Caco-2 (cell line): ENCODE data around the gene SLC4A11. TPM values are rescaled to one million over a fixed set of nuclear protein-coding genes. Genes with fewer than 3 reads are reported as not detected.

ENCODE experiments used
- BruUV-seq: library from RNA; stranded (reverse); fragments of 400-500 nt; replicated peaks from 2 replicates; lab custom pipeline; 2021; lab: Mats Ljungman, UMichigan
- CTCF ChIA-PET: fragments of 300-600 bp; sonication (Branson Sonifier 250); formaldehyde crosslinking; loops from one replicate; lab custom pipeline; 2022; ENCODE audit warnings: antibody characterized with exemption; lab: Charles Lee
- POLR2A ChIA-PET: fragments of 300-600 bp; sonication (Branson Sonifier 250); formaldehyde crosslinking; loops from one replicate; lab custom pipeline; 2022; ENCODE audit warnings: antibody characterized with exemption; lab: Charles Lee
- DNase-seq, 2 experiments: peaks; one replicate each; pipeline versions ENCODE4 v3.0.0 to v3.0.0-alpha.2; 2020 to 2022
- H3K27me3 ChIP-seq: replicated peaks from 2 replicates; pipeline ENCODE4 v1.6.0; 2011; ENCODE audit warnings: low read length; ENCODE audit not compliant: control insufficient read depth, insufficient read depth
- H3K36me3 ChIP-seq: 2 replicates; pipeline ENCODE4 v1.5.1; 2011; ENCODE audit warnings: low read length; ENCODE audit not compliant: control insufficient read depth, insufficient read depth
- H3K4me1 ChIP-seq: fragments of 250-450 bp; sonication (Bioruptor Pico); 2 replicates; pipeline ENCODE4 v1.5.1; 2020; ENCODE audit warnings: mild to moderate bottlenecking
- H3K4me3 ChIP-seq: 2 replicates; pipeline ENCODE4 v1.5.1; 2011; ENCODE audit warnings: low read depth, mild to moderate bottlenecking, control low read depth, low read length
- H3K9me3 ChIP-seq: fragments of 250-450 bp; sonication (Bioruptor Pico); 2 replicates; pipeline ENCODE4 v1.5.1; 2020; ENCODE audit warnings: mild to moderate bottlenecking, moderate library complexity
- H3K27ac Mint-ChIP-seq: one replicate; pipeline ENCODE4 v1.8.0; 2022; ENCODE audit warnings: mixed read lengths; ENCODE audit not compliant: unreplicated experiment
- H3K27me3 Mint-ChIP-seq: one replicate; pipeline ENCODE4 v1.8.0; 2022; ENCODE audit warnings: mixed read lengths; ENCODE audit not compliant: insufficient read depth, unreplicated experiment
- H3K36me3 Mint-ChIP-seq: one replicate; pipeline ENCODE4 v1.8.0; 2022; ENCODE audit warnings: mild to moderate bottlenecking, mixed read lengths; ENCODE audit not compliant: insufficient read depth, unreplicated experiment
- H3K4me1 Mint-ChIP-seq: one replicate; pipeline ENCODE4 v1.8.0; 2022; ENCODE audit warnings: low read depth, mixed read lengths; ENCODE audit not compliant: unreplicated experiment
- H3K4me3 Mint-ChIP-seq: one replicate; pipeline ENCODE4 v1.8.0; 2022; ENCODE audit warnings: mild to moderate bottlenecking, moderate library complexity, mixed read lengths; ENCODE audit not compliant: unreplicated experiment
- H3K9me3 Mint-ChIP-seq: one replicate; pipeline ENCODE4 v1.8.0; 2022; ENCODE audit warnings: mixed read lengths; ENCODE audit not compliant: unreplicated experiment
- CTCF ChIP-seq, 2 experiments: fragments of 200-600 bp in 1 of 2; IDR thresholded peaks; 1 replicate in 1 of 2; 2 replicates in 1 of 2; pipeline versions ENCODE4 v1.5.1 to v1.8.0; 2011 to 2022; ENCODE audit warnings: antibody characterized with exemption in 1 of 2, control low read depth in 1 of 2, inconsistent platforms in 1 of 2, low read depth in 1 of 2, low read length in 1 of 2, mild to moderate bottlenecking in 1 of 2, moderate library complexity in 1 of 2; ENCODE audit not compliant: insufficient read depth in 1 of 2, severe bottlenecking in 1 of 2, unreplicated experiment in 1 of 2
- intact Hi-C: fragments of 100-400 bp; cut with micrococcal nuclease; formaldehyde crosslinking; loops from one replicate; pipeline ENCODE4 v1.10.0; 2022; ENCODE audit not compliant: unreplicated experiment
- total RNA-seq: library from RNA; stranded (reverse); gene quantifications from 2 replicates; pipeline ENCODE4 v1.2.3, GENCODE V29; 2022

Gene SLC4A11
- total RNA-seq, 1 experiment from 2014 or later, result 9.5 TPM

DNA sequence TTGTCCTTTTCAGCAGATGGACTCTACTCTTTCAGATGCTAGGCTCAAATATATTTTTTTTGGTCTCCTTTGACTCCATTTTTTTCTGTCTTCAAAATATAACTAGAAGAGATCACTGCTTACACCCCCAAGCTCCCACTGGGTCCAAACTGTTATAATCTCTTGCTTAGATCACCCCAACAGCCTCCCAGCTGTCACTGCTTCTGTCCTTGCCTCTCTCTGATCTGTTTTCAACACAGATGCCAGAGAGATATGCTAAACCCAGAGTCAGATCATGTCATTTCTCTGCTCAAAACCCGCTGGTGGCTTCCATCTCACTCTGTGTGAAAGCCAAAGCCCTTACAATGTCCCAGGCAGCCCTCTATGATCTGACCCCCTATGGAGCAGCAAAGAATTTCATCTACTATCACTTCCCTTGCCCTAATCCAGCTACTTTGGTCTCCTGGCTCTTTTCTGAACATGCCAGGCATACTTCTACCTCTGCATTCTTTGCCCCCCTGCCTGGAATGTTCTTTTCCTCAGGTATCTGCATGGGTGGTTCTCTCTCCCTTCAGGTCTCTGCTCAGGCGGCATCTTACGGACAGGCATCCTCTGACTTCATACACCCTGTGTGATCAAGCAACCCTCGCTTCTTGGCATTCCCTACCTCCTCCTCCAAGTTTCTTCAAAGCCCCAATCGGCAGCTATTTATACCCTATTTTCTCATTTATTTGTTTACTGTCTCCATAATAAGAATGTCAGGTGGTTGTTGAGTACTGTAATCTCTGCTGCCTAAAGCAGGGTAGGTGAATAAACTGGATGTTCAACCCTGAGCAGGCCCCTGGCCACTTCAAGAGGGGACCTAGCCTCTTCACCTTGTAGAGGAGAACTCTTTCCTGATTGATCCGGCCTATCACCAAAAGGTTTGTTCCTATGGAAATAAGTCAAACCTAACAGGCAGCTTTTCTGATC is 43.6 kb upstream of the SLC4A11 start:
- H3K4me3 Mint-ChIP-seq, result no peak overlapping the region
- DNase-seq, result peak; percentile 13 to 43
- Histone ChIP-seq H3K36me3 (no peaks in the 10 kb centered on the region), H3K9me3 (no peaks in the 10 kb centered on the region), H3K4me1 (no peaks in the 10 kb centered on the region), H3K4me3 (no peak overlapping the region), H3K27me3 (no peaks in the 10 kb centered on the region; the same call in 1 of the 2 replicates)
- no peaks in the 10 kb centered on the region for H3K27me3 Mint-ChIP-seq
- no peak for TF ChIP-seq CTCF (IDR thresholded peaks at IDR 0.05; ENCODE audit: insufficient read depth in 1 of 2, low read depth in 1 of 2, low read length in 1 of 2, severe bottlenecking in 1 of 2, unreplicated experiment in 1 of 2)
- ChIA-PET CTCF (no interaction called here), POLR2A (interaction anchor here (0.5 kb wide), 1 partner anchor 19 kb away, joined by 3 read pairs; no protein-coding TSS in a partner anchor)
- no TSS peak for BruUV-seq
- no peaks in the 10 kb centered on the region for H3K9me3 Mint-ChIP-seq
- H3K27ac Mint-ChIP-seq, result peak overlapping the region; percentile 22
- peaks cover 7% of the 10 kb centered on the region for H3K4me1 Mint-ChIP-seq
- intact Hi-C loops, result no loop called here
- no peaks in the 10 kb centered on the region for H3K36me3 Mint-ChIP-seq

DNA sequence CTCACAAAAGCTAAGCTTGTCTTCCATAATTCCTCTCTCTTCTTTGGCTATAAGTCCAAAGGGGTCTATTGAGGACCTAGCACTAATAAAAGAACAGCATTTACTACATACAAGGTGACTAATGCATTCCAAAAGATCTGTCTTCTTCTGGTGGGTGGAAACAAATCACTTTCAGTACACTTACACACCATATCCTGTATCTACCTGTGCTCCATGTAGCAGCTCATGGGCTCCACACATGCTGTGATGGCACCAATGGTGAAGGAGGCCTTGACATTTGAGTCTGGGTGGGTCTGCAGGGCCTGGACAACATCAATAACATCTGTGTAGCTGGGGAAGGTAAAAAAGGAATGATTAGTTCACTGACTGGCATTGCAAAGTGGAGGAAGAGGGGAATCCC is 42.4 kb upstream of the SLC4A11 start:
- H3K9me3 ChIP-seq, result no peaks in the 10 kb centered on the region
- ChIA-PET POLR2A (no interaction called here), CTCF (no interaction called here)
- Mint-ChIP-seq H3K9me3 (no peaks in the 10 kb centered on the region), H3K27me3 (peaks cover 2% of the 10 kb centered on the region), H3K4me3 (no peak overlapping the region), H3K36me3 (no peaks in the 10 kb centered on the region), H3K27ac (no peak overlapping the region), H3K4me1 (peaks cover 7% of the 10 kb centered on the region)
- intact Hi-C loops, result no loop called here
- no peak for TF ChIP-seq CTCF (IDR thresholded peaks at IDR 0.05; ENCODE audit: insufficient read depth in 1 of 2, low read depth in 1 of 2, low read length in 1 of 2, severe bottlenecking in 1 of 2, unreplicated experiment in 1 of 2)
- H3K4me3 ChIP-seq, result no peak overlapping the region
- H3K36me3 ChIP-seq, result no peaks in the 10 kb centered on the region
- H3K27me3 ChIP-seq, result no peaks in the 10 kb centered on the region; the same call in 1 of the 2 replicates
- no peaks in the 10 kb centered on the region for H3K4me1 ChIP-seq
- no peak for DNase-seq
- no TSS peak for BruUV-seq

DNA sequence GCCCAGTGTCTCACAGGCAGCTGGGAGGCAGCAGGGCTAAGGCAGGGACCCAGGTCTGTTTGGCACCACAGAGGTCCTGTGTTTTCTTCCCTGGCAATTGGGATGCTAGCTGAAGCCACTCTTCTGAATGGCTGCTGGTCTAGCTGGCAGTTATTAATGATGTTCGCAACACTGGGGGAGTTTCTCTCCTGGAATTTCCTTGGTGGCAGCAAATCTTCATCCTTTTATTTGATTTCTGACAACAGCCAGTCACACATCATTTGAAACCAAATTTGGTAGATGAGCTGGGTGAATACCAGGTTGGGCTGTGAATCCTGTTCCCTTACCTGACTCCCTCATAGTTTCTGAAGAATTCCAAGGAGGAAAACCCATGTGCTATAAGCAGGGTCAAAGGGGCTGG is 40.8 kb upstream of the SLC4A11 start:
- H3K36me3 ChIP-seq, result no peaks in the 10 kb centered on the region
- Mint-ChIP-seq H3K27me3 (peaks cover 2% of the 10 kb centered on the region), H3K9me3 (no peaks in the 10 kb centered on the region), H3K4me1 (peaks cover 7% of the 10 kb centered on the region), H3K36me3 (no peaks in the 10 kb centered on the region), H3K4me3 (no peak overlapping the region), H3K27ac (no peak overlapping the region)
- no peak overlapping the region for H3K4me3 ChIP-seq
- H3K27me3 ChIP-seq, result no peaks in the 10 kb centered on the region
- intact Hi-C loops, result no loop called here
- no peaks in the 10 kb centered on the region for H3K4me1 ChIP-seq
- no peaks in the 10 kb centered on the region for H3K9me3 ChIP-seq
- POLR2A ChIA-PET, result interaction anchor here (0.7 kb wide), 1 partner anchor 57 kb away, joined by 3 read pairs; no protein-coding TSS in a partner anchor
- no peak for TF ChIP-seq CTCF (IDR thresholded peaks at IDR 0.05; ENCODE audit: insufficient read depth in 1 of 2, low read depth in 1 of 2, low read length in 1 of 2, severe bottlenecking in 1 of 2, unreplicated experiment in 1 of 2)
- BruUV-seq, result no TSS peak
- CTCF ChIA-PET, result no interaction called here
- DNase-seq, result no peak
